A549 (cell line): ENCODE measurements around the gene KNOP1.

Source experiments
- CBX2 ChIP-seq: fragments of 200-600 bp; sonication (generic); IDR thresholded peaks from 2 replicates; pipeline ENCODE4 v1.6.1; 2016; ENCODE audit warnings: low read depth, mild to moderate bottlenecking, borderline replicate concordance
- ESRRA ChIP-seq: fragments of 150-350 bp; IDR thresholded peaks from 2 replicates; pipeline ENCODE4 v1.6.1; 2014; ENCODE audit warnings: mild to moderate bottlenecking, low read length, borderline replicate concordance
- HDAC2 ChIP-seq: fragments of 200-600 bp; sonication (generic); IDR thresholded peaks from 2 replicates; pipeline ENCODE4 v1.6.1; 2016
- HEYL ChIP-seq: fragments of 250-450 bp; sonication (Bioruptor Pico); IDR thresholded peaks from 2 replicates; pipeline ENCODE4 v1.8.0; 2021; ENCODE audit warnings: mild to moderate bottlenecking, moderate library complexity
- MAZ ChIP-seq: fragments of 150-350 bp; IDR thresholded peaks from 2 replicates; pipeline ENCODE4 v1.6.1; 2014; ENCODE audit warnings: antibody characterized with exemption, low read depth, low read length, borderline replicate concordance
- POLR2A ChIP-seq: IDR thresholded peaks from 2 replicates; pipeline ENCODE4 v1.6.1; 2012; ENCODE audit warnings: mild to moderate bottlenecking, low read length
- POLR2AphosphoS2 ChIP-seq: conservative IDR thresholded peaks from 2 replicates; pipeline ENCODE4 v1.6.1; 2012; ENCODE audit warnings: low read length, improper control_type of control experiment, inconsistent platforms
- RAD21 ChIP-seq, 2 experiments: fragments of >200 bp in 1 of 2; sonication (Bioruptor Twin) in 1 of 2; formaldehyde crosslinking in 1 of 2; IDR thresholded peaks in 1 of 2; conservative IDR thresholded peaks in 1 of 2; 2 replicates in 1 of 2; 3 replicates in 1 of 2; pipeline ENCODE4 v1.6.1; 2012 to 2018; ENCODE audit warnings: inconsistent platforms in 1 of 2
- RFX5 ChIP-seq: fragments of 450-650 bp; IDR thresholded peaks from 2 replicates; pipeline ENCODE4 v1.7.1; 2014; ENCODE audit warnings: antibody characterized with exemption, mild to moderate bottlenecking, moderate library complexity
- SREBF2 ChIP-seq: fragments of 450-650 bp; IDR thresholded peaks from 2 replicates; pipeline ENCODE4 v1.6.1; 2014; ENCODE audit warnings: mild to moderate bottlenecking, moderate library complexity
- TF ChIP-seq, protein P1 (sequence below): fragments of >200 bp; sonication (Bioruptor Twin); formaldehyde crosslinking; IDR thresholded peaks from 3 replicates; pipeline ENCODE4 v1.5.1; 2016

DNA sequence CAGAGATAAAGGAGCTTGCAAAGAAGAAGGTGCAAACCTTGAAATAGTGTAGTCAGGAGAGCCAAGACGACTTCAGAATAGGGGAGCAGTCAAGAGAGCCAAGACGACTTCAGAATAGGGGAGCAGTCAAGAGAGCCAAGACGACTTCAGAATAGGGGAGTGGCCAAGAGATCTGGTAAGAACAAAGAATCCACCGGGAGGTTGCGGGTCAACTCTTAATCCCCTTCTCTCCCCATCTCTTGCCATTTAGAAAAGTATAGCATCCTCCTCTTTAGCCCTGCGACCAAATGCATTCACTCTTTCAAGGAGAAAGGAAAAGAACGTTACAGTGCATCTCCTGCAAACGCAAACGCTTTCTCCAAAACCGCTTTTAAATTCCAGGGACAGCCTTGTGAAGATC is 713 bp downstream of the KNOP1 start:
- TF ChIP-seq RAD21 (conservative IDR thresholded peaks at IDR 0.05 in 1 of 2, IDR thresholded peaks at IDR 0.05 in 1 of 2) (no peak), HDAC2 (no peak), HEYL (no peak), ESRRA (no peak), CBX2 (no peak), SREBF2 (no peak), POLR2A (no peak), POLR2AphosphoS2 (no peak), MAZ (no peak), RFX5 (no peak)
- TF ChIP-seq, protein P1, sequence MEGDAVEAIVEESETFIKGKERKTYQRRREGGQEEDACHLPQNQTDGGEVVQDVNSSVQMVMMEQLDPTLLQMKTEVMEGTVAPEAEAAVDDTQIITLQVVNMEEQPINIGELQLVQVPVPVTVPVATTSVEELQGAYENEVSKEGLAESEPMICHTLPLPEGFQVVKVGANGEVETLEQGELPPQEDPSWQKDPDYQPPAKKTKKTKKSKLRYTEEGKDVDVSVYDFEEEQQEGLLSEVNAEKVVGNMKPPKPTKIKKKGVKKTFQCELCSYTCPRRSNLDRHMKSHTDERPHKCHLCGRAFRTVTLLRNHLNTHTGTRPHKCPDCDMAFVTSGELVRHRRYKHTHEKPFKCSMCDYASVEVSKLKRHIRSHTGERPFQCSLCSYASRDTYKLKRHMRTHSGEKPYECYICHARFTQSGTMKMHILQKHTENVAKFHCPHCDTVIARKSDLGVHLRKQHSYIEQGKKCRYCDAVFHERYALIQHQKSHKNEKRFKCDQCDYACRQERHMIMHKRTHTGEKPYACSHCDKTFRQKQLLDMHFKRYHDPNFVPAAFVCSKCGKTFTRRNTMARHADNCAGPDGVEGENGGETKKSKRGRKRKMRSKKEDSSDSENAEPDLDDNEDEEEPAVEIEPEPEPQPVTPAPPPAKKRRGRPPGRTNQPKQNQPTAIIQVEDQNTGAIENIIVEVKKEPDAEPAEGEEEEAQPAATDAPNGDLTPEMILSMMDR, result no peak
